NCI-H2081 (cell line): ENCODE data around the gene TMEFF2.
"Not testable (repeated sequence)": the region's sequence is repeated elsewhere in the genome, so short reads cannot be mapped to it uniquely, and the experiment has no call there.

Experiments used
- DNase-seq, 2 experiments: peaks; one replicate each; lab custom pipeline; 2025; lab: John Stamatoyannopoulos, UW

The TMEFF2 gene

GRCh38 chr2:191932286-191932685, 262.4 kb downstream of the TMEFF2 start:
- no peak for DNase-seq

- no peak for DNase-seq
Measured at GRCh38 chr2:191931329-191931728, 263.4 kb downstream of the TMEFF2 start.

- no peak for DNase-seq
Measured at GRCh38 chr2:191930205-191930604, 264.5 kb downstream of the TMEFF2 start.

GRCh38 chr2:191929288-191929687, 265.4 kb downstream of the TMEFF2 start:
- DNase-seq = no peak

- peak in 1 of 2 experiments; percentile 25 for DNase-seq
Measured at GRCh38 chr2:191927991-191928390, 266.7 kb downstream of the TMEFF2 start.

GRCh38 chr2:191927319-191927867, 267.3 kb downstream of the TMEFF2 start:
- DNase-seq = peak in 1 of 2 experiments; percentile 27

GRCh38 chr2:191926671-191927070, 268.1 kb downstream of the TMEFF2 start:
- DNase-seq = no peak

- no peak for DNase-seq
Measured at GRCh38 chr2:191923652-191923997, 271.1 kb downstream of the TMEFF2 start.

GRCh38 chr2:191922736-191923651, 271.7 kb downstream of the TMEFF2 start:
- DNase-seq = no peak

GRCh38 chr2:191921650-191922049, 273.1 kb downstream of the TMEFF2 start:
- not testable (repeated sequence) for DNase-seq

GRCh38 chr2:191920502-191920901, 274.2 kb downstream of the TMEFF2 start:
- no peak for DNase-seq

GRCh38 chr2:191917967-191918651, 276.6 kb downstream of the TMEFF2 start:
- peak; percentile 7 to 30 for DNase-seq

- DNase-seq = no peak
Measured at GRCh38 chr2:191917430-191917881, 277.3 kb downstream of the TMEFF2 start.

- no peak for DNase-seq
Measured at GRCh38 chr2:191916826-191917225, 277.9 kb downstream of the TMEFF2 start.

GRCh38 chr2:191915750-191916149, 279.0 kb downstream of the TMEFF2 start:
- no peak for DNase-seq

GRCh38 chr2:191913796-191914195, 280.9 kb downstream of the TMEFF2 start:
- DNase-seq = no peak

- no peak for DNase-seq
Measured at GRCh38 chr2:191912764-191913163, 282.0 kb downstream of the TMEFF2 start.

GRCh38 chr2:191910518-191910917, 284.2 kb downstream of the TMEFF2 start:
- DNase-seq = no peak

GRCh38 chr2:191908874-191909273, 285.9 kb downstream of the TMEFF2 start:
- DNase-seq = no peak

GRCh38 chr2:191907545-191907944, 287.2 kb downstream of the TMEFF2 start:
- peak in 1 of 2 experiments; percentile 6 for DNase-seq

- DNase-seq = no peak
Measured at GRCh38 chr2:191907091-191907490, 287.6 kb downstream of the TMEFF2 start.

GRCh38 chr2:191905336-191905735, 289.4 kb downstream of the TMEFF2 start:
- no peak for DNase-seq

GRCh38 chr2:191901031-191901430, 293.7 kb downstream of the TMEFF2 start:
- DNase-seq = no peak
